Smooth muscle cell (in vitro differentiated cells): ENCODE results near the gene EEF1AKMT1. TPM values are rescaled to one million over a fixed set of nuclear protein-coding genes. Genes with fewer than 3 reads are reported as not detected.

Source experiments
- DNase-seq: peaks from one replicate; lab custom pipeline; 2025; ENCODE audit not compliant: unreplicated experiment; lab: John Stamatoyannopoulos, UW
- H2AFZ ChIP-seq: fragments of 200-600 bp; sonication (generic); 2 replicates; pipeline ENCODE4 v1.6.0; 2016; ENCODE audit warnings: antibody characterized with exemption, low read depth, mild to moderate bottlenecking
- H3F3A ChIP-seq: fragments of 200-600 bp; sonication (generic); 2 replicates; pipeline ENCODE4 v1.6.0; 2017; ENCODE audit warnings: antibody characterized with exemption, low read depth
- H3K27ac ChIP-seq: fragments of 200-600 bp; sonication (generic); 2 replicates; pipeline ENCODE4 v1.5.1; 2016; ENCODE audit warnings: low read depth, mild to moderate bottlenecking
- H3K27me3 ChIP-seq: fragments of 200-600 bp; sonication (generic); 2 replicates; pipeline ENCODE4 v1.6.1; 2016; ENCODE audit warnings: low read depth, mild to moderate bottlenecking
- H3K36me3 ChIP-seq: fragments of 200-600 bp; sonication (generic); 2 replicates; pipeline ENCODE4 v1.5.1; 2016; ENCODE audit warnings: low read depth
- H3K4me1 ChIP-seq: fragments of 200-600 bp; sonication (generic); 2 replicates; pipeline ENCODE4 v1.5.1; 2016; ENCODE audit warnings: low read depth
- H3K4me2 ChIP-seq: fragments of 200-600 bp; sonication (generic); 2 replicates; pipeline ENCODE4 v1.6.0; 2016; ENCODE audit warnings: mild to moderate bottlenecking
- H3K4me3 ChIP-seq: fragments of 200-600 bp; sonication (generic); 2 replicates; pipeline ENCODE4 v1.5.1; 2016; ENCODE audit warnings: mild to moderate bottlenecking
- H3K79me2 ChIP-seq: fragments of 200-600 bp; sonication (generic); 2 replicates; pipeline ENCODE4 v1.6.0; 2016; ENCODE audit warnings: low read depth, mild to moderate bottlenecking
- H3K9ac ChIP-seq: fragments of 200-600 bp; sonication (generic); 2 replicates; pipeline ENCODE4 v1.6.0; 2016; ENCODE audit warnings: low read depth
- H3K9me3 ChIP-seq: fragments of 200-600 bp; sonication (generic); replicated peaks from 2 replicates; pipeline ENCODE4 v1.5.1; 2016; ENCODE audit warnings: low read depth
- H4K20me1 ChIP-seq: fragments of 200-600 bp; sonication (generic); 2 replicates; pipeline ENCODE4 v1.6.0; 2016; ENCODE audit warnings: low read depth
- WGBS: methylation state at CpG from one replicate; pipeline ENCODE4 v1.1.7; 2016; ENCODE audit warnings: low lambda C conversion rate; 5-methylcytosine and 5-hydroxymethylcytosine counted together
- polyA plus RNA-seq: library from polyadenylated mRNA; unstranded; fragments of >200 nt; fragmentation: Nextera tagmentation; extraction: Ambion mirVana; gene quantifications from 2 replicates; pipeline ENCODE4 v1.2.1, GENCODE V29; 2016
- total RNA-seq: library from RNA; depleted of rRNA; stranded (reverse); fragments of >200 nt; gene quantifications from 2 replicates; pipeline ENCODE4 v1.2.3, GENCODE V29; 2014
- TF ChIP-seq, protein P1 (sequence below): fragments of 200-600 bp; sonication (generic); IDR thresholded peaks from 2 replicates; pipeline ENCODE4 v1.5.1; 2017; ENCODE audit warnings: borderline replicate concordance, mild to moderate bottlenecking, antibody characterized with exemption; ENCODE audit not compliant: insufficient read depth, poor library complexity, severe bottlenecking

EEF1AKMT1 gene
- total and polyA plus RNA-seq, 2 experiments from 2014 or later: 15.0 to 17.3 TPM

DNA sequence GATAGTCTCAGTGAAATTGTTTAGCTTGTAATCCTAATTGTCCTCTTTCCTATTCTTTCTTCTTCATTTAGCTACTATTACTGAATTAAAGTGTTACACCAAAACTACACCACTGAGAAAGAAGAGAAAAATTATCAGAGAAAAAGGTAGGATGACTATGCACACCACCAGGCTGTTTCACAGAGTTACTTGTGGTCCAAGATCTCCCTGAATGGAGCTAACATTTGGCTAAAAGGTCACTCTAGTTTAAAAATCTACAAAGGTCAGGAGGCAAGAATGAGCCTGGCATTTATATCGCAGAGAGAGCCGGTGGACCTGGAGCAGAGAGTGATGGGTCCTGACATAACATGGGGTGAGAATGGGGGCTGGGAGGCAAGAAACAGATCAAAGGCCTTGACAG is 37.0 kb upstream of the EEF1AKMT1 start:
- Histone ChIP-seq H3K4me2 (no peak overlapping the region), H3K9me3 (no peaks in the 10 kb centered on the region), H3K4me3 (no peak overlapping the region), H4K20me1 (peaks cover 26% of the 10 kb centered on the region), H3F3A (peaks cover 18% of the 10 kb centered on the region), H3K27ac (no peak overlapping the region), H3K9ac (no peak overlapping the region), H3K27me3 (no peaks in the 10 kb centered on the region), H3K36me3 (peaks cover 21% of the 10 kb centered on the region), H3K79me2 (no peaks in the 10 kb centered on the region), H3K4me1 (no peaks in the 10 kb centered on the region), H2AFZ (no peak overlapping the region)
- TF ChIP-seq, protein P1, sequence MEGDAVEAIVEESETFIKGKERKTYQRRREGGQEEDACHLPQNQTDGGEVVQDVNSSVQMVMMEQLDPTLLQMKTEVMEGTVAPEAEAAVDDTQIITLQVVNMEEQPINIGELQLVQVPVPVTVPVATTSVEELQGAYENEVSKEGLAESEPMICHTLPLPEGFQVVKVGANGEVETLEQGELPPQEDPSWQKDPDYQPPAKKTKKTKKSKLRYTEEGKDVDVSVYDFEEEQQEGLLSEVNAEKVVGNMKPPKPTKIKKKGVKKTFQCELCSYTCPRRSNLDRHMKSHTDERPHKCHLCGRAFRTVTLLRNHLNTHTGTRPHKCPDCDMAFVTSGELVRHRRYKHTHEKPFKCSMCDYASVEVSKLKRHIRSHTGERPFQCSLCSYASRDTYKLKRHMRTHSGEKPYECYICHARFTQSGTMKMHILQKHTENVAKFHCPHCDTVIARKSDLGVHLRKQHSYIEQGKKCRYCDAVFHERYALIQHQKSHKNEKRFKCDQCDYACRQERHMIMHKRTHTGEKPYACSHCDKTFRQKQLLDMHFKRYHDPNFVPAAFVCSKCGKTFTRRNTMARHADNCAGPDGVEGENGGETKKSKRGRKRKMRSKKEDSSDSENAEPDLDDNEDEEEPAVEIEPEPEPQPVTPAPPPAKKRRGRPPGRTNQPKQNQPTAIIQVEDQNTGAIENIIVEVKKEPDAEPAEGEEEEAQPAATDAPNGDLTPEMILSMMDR: no peak
- 89% methylated on average over 2 of the region's 2 CpGs for WGBS
- no peak for DNase-seq

DNA sequence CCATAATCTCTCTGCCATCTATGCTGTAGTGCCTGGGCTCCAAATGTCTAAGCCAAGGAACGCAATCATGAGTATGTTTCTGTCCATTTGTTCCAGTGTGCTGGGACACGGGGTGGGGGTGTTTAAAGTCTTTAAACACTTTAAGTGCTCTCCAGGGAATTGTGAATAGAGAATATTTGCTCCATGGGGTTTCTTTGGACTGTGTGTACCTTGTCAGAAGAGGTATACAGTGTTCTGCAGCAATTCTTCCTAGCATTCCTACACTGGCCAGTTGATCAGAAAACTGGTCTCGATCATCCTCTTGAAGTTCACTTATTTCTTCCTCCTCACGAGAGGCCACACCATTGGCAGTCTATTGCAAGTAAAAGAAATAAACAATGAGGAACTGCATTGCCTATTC is 35.1 kb upstream of the EEF1AKMT1 start:
- H3K36me3 ChIP-seq: peaks cover 21% of the 10 kb centered on the region
- 97% methylated on average over 4 of the region's 4 CpGs for WGBS
- no peak overlapping the region for H3K9ac ChIP-seq
- no peaks in the 10 kb centered on the region for H3K79me2 ChIP-seq
- no peaks in the 10 kb centered on the region for H3K9me3 ChIP-seq
- TF ChIP-seq, protein P1: no peak
- no peak overlapping the region for H3K4me2 ChIP-seq
- no peak overlapping the region for H2AFZ ChIP-seq
- H3K4me1 ChIP-seq: no peaks in the 10 kb centered on the region
- no peak overlapping the region for H3K4me3 ChIP-seq
- no peak overlapping the region for H3K27ac ChIP-seq
- DNase-seq: no peak
- H3F3A ChIP-seq: peaks cover 11% of the 10 kb centered on the region
- H4K20me1 ChIP-seq: peaks cover 16% of the 10 kb centered on the region
- H3K27me3 ChIP-seq: no peaks in the 10 kb centered on the region

DNA sequence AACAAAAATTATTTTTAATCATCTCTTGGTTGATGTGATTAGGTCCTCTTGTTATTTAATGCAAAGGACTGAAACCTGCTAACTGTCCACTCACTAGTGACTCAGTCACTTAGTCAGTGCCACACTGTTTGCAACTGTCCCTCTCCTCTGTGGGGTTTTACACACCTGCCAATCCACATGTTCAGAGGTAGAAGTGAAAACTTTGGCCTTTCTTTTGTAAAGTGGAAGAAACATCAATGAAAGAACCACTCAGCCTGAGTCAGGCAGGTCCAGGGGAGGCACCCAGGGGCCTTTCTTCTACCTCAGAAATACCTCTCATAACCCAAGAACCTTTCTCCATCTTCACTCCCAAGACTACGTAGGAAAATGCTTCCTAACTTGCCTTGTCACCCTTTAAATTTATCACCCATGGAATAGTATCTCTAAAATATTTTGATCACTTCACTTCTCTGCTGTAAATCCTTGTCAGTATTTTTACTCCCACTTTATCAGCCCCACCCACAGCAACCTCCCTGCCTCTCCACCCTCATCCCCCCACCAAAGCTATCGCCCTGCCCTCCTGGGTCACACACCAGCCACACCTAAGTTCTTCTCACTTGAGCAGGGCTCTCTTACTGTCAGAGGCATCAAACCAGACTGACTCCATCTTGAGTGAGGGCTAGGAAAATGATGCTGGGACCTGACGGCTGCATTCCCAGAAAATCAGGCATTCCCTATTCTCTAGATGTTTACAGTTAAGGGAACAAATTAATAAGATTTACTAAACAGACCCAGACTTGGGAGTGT is 29.6 kb upstream of the EEF1AKMT1 start:
- Histone ChIP-seq H4K20me1 (no peaks in the 10 kb centered on the region), H3K79me2 (no peaks in the 10 kb centered on the region), H3K27ac (no peak overlapping the region), H3K4me2 (no peak overlapping the region), H3K9ac (no peak overlapping the region), H3K9me3 (no peaks in the 10 kb centered on the region), H2AFZ (no peak overlapping the region), H3K27me3 (no peaks in the 10 kb centered on the region), H3K4me3 (no peak overlapping the region), H3K4me1 (no peaks in the 10 kb centered on the region), H3K36me3 (peaks cover 16% of the 10 kb centered on the region), H3F3A (no peaks in the 10 kb centered on the region)
- WGBS: 96% methylated on average over 3 of the region's 3 CpGs
- TF ChIP-seq, protein P1: no peak
- no peak for DNase-seq

DNA sequence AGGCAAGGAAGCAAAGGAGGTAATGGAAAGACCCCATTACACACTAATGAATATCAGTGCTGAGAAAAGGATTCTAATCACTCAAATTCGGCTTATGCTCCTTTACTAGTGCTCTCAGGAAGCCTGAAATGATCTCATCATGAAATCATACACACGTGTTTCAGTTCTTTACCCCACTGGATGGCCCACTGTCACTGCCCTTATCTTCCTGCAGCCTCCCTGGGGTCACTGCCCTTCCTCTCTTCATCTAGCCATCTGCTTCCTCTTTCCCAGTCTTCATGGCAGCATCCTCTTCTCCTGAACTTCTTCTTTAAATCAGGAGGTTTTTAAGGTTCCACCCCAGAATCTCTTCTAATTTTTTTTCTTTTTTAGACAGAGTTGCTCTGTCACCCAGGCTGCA is 27.9 kb upstream of the EEF1AKMT1 start:
- Histone ChIP-seq H3K27me3 (no peaks in the 10 kb centered on the region), H3K4me3 (no peak overlapping the region), H3K9me3 (no peaks in the 10 kb centered on the region), H3K9ac (no peak overlapping the region), H4K20me1 (no peaks in the 10 kb centered on the region), H3K79me2 (no peaks in the 10 kb centered on the region), H3K4me1 (no peaks in the 10 kb centered on the region), H3K36me3 (peaks cover under 1% of the 10 kb centered on the region), H3K4me2 (no peak overlapping the region), H3F3A (no peaks in the 10 kb centered on the region), H2AFZ (no peak overlapping the region), H3K27ac (no peak overlapping the region)
- no peak for DNase-seq
- TF ChIP-seq, protein P1: no peak
- 69% methylated on average over 2 of the region's 2 CpGs for WGBS
